GM13976 (cell line): ENCODE measurements around the gene DUOXA1.
"Not testable (repeated sequence)": the region's sequence is repeated elsewhere in the genome, so short reads cannot be mapped to it uniquely, and the experiment has no call there.

Source experiments
- DNase-seq: peaks from one replicate; pipeline ENCODE4 v3.0.0; 2012; ENCODE audit warnings: low spot score
- CTCF ChIP-seq: IDR thresholded peaks from 2 replicates; pipeline ENCODE4 v1.5.1; 2012; ENCODE audit warnings: borderline replicate concordance, mild to moderate bottlenecking; ENCODE audit not compliant: insufficient read depth; ENCODE audit errors: extremely low read depth, missing control alignments, control extremely low read depth
- in situ Hi-C: fragments of 300-500 bp; cut with MboI; formaldehyde crosslinking; loops from one replicate; pipeline ENCODE4 v1.12.0; 2022; ENCODE audit warnings: low sequenced_read_pairs, mixed read lengths, inconsistent platforms; ENCODE audit not compliant: unreplicated experiment

The DUOXA1 gene

DNA sequence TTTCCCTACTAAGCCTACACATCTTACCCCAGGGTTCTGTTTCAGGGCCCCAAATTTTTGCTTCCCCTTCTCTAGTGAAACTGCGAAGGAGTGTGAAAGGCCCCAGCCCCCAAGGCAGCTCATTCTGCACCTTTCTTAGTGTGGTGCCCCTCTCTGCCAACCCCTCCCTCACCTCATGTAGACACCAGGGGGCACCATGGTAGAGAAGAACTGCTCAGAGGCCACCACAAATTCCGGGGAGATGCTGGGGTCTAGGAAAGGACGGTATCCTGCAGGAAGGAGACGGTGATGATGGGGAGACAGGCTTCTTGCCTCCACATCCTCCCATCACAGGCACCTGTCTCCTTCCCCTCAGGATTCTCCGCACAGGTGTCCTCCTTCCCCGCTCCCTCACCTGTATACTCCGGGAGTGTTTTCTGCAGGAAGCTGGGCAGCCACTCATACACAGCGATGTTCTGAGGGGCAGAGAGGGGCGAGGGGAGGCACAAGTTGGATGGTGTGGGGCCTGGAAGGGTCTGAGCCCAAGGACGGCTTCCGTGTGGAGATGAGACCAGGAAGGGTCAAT, 19.3 kb downstream of the DUOXA1 start:
- no peak for DNase-seq
- in situ Hi-C loops: loop anchor here (25.0 kb wide), 1 partner anchor 148 kb away; the partner anchor contains the start of gene TERB2
- TF ChIP-seq CTCF: no peak

DNA sequence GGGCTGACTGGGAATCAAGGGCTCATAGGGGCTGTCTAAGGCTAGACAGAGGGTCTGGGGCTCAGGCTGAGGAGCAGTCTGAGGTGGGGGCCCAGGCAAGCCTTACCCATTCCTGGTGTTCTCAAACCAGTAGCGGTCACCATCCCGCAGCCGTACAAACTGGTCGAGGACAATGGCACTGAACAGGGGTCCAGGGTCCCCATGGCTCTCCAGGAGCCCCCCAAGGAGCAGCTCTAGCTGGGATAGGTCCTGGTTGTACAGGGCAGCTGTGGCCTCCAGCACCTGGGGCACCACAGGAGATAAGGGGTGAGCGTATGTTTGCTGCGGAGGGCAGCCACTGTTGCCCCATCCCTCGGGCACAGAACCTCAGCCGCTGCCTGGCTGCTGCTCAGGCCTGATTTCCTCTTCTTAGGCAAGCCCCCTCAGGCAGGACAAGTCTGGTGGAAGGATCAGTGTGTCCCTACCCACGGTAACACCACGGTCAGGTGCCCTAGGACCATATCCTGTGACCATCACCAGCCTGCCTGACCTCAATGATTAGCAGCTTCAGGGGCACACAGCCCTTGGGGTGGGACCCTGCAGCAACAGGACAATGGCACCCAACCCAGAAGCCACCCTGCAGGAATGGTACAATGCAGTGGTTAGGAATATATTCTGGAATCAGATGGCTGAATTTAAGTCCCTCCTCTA, 21.6 kb downstream of the DUOXA1 start:
- DNase-seq: peak; percentile 16
- no peak for TF ChIP-seq CTCF
- in situ Hi-C loops: loop anchor here (25.0 kb wide), 1 partner anchor 146 kb away; the partner anchor contains the start of gene TERB2

GRCh38 chr15:45106002-45106790, 23.5 kb downstream of the DUOXA1 start:
- no peak for TF ChIP-seq CTCF
- DNase-seq: no peak
- in situ Hi-C loops: loop anchor here (25.0 kb wide), 1 partner anchor 144 kb away; the partner anchor contains the start of gene TERB2

DNA sequence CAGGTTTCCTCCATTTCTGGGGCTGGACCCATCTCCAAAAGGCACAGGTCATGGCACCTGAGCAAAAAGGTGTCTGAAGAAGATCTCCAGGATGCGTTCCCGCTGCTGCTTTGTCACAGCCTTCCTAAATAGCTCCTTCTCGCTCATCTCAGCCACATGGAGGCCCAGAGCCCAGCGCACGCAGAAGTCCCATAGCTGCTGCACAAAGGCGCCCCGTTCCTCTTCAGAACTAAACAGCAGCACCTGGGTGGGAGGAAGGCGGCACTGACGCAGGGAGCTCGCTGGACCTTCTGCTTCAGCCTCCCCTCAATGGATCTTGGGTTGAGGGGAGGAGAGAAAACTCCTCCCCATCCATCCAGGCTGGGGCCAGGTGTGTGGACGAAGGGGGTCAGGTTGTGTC, 24.1 kb downstream of the DUOXA1 start:
- no peak for DNase-seq
- in situ Hi-C loops: loop anchor here (25.0 kb wide), 1 partner anchor 143 kb away; the partner anchor contains the start of gene TERB2
- TF ChIP-seq CTCF: no peak

DNA sequence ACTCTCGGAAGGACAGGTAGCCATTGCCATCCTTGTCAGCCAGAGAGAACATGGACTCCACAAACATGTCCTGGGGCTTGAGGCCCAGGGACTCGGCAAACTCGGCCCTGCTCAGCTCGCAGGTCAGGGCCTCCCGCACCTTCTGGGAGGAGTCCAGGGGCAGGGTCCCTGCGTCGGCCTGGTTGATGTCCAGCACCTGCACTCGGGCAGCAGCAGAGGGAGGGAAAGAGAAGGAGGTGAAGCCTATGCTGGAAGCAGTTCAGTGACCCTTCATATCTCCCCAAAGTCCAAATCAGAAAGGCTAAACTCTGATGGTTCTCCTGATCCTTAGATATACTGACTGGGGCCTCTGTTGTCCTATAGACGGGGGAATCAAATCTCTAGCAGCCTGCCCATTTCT, 25.5 kb downstream of the DUOXA1 start:
- in situ Hi-C loops: loop anchor here (25.0 kb wide), 1 partner anchor 142 kb away; the partner anchor contains the start of gene TERB2
- DNase-seq: not testable (repeated sequence)

- in situ Hi-C loops: loop anchor here (25.0 kb wide), 1 partner anchor 140 kb away; the partner anchor contains the start of gene TERB2
- DNase-seq: no peak
- no peak for TF ChIP-seq CTCF
Measured at GRCh38 chr15:45102226-45102625, 27.5 kb downstream of the DUOXA1 start.
